ENCODE data around the gene NOXA1.
"Not testable (repeated sequence)": the region's sequence is repeated elsewhere in the genome, so short reads cannot be mapped to it uniquely, and the experiment has no call there.

The NOXA1 gene

GRCh38 chr9:137405677-137406081 lies 17.5 kb upstream of the NOXA1 start:
- no peak for DNase-seq (ENCODE audit: low spot score)

- DNase-seq (ENCODE audit: low spot score), result no peak
Measured at GRCh38 chr9:137406085-137406760, 17.0 kb upstream of the NOXA1 start.

GRCh38 chr9:137406876-137407589 lies 16.2 kb upstream of the NOXA1 start:
- peak; percentile 52 for DNase-seq (ENCODE audit: low spot score)

- no peak for DNase-seq (ENCODE audit: low spot score)
Measured at GRCh38 chr9:137407590-137408300, 15.4 kb upstream of the NOXA1 start.

GRCh38 chr9:137408651-137409405 lies 14.4 kb upstream of the NOXA1 start:
- DNase-seq (ENCODE audit: low spot score), result no peak

- DNase-seq (ENCODE audit: low spot score), result no peak
Measured at GRCh38 chr9:137409515-137409914, 13.7 kb upstream of the NOXA1 start.

GRCh38 chr9:137410236-137410890 lies 12.8 kb upstream of the NOXA1 start:
- DNase-seq (ENCODE audit: low spot score), result not testable (repeated sequence)

GRCh38 chr9:137410891-137411249 lies 12.3 kb upstream of the NOXA1 start:
- DNase-seq (ENCODE audit: low spot score), result no peak

- DNase-seq (ENCODE audit: low spot score), result no peak
Measured at GRCh38 chr9:137411260-137411644, 11.9 kb upstream of the NOXA1 start.

GRCh38 chr9:137411645-137412380 lies 11.4 kb upstream of the NOXA1 start:
- peak; percentile 40 for DNase-seq (ENCODE audit: low spot score)

- DNase-seq (ENCODE audit: low spot score), result no peak
Measured at GRCh38 chr9:137412431-137412830, 10.8 kb upstream of the NOXA1 start.

GRCh38 chr9:137415451-137415850 lies 7.7 kb upstream of the NOXA1 start:
- DNase-seq (ENCODE audit: low spot score), result no peak

GRCh38 chr9:137416006-137416562 lies 7.1 kb upstream of the NOXA1 start:
- no peak for DNase-seq (ENCODE audit: low spot score)

GRCh38 chr9:137416563-137417151 lies 6.5 kb upstream of the NOXA1 start:
- no peak for DNase-seq (ENCODE audit: low spot score)

- no peak for DNase-seq (ENCODE audit: low spot score)
Measured at GRCh38 chr9:137417161-137418021, 5.8 kb upstream of the NOXA1 start.

- DNase-seq (ENCODE audit: low spot score), result no peak
Measured at GRCh38 chr9:137421838-137422603, 1.2 kb upstream of the NOXA1 start.

GRCh38 chr9:137423514-137424291 lies 510 bp downstream of the NOXA1 start:
- DNase-seq (ENCODE audit: low spot score), result no peak
